ENCODE measurements around the gene MAP4K1.
A peak's percentile ranks its signal among the peaks of the same experiment; 100 is the strongest.
"Not testable (repeated sequence)": the region's sequence is repeated elsewhere in the genome, so short reads cannot be mapped to it uniquely, and the experiment has no call there.

The MAP4K1 gene

GRCh38 chr19:38569368-38569983 lies 48.3 kb downstream of the MAP4K1 start:
- DNase-seq (ENCODE audit: low spot score), result no peak

GRCh38 chr19:38565691-38566105 lies 52.1 kb downstream of the MAP4K1 start:
- DNase-seq (ENCODE audit: low spot score), result no peak

GRCh38 chr19:38564981-38565690 lies 52.6 kb downstream of the MAP4K1 start:
- DNase-seq (ENCODE audit: low spot score), result no peak

GRCh38 chr19:38563475-38563874 lies 54.3 kb downstream of the MAP4K1 start:
- no peak for DNase-seq (ENCODE audit: low spot score)

GRCh38 chr19:38562096-38562495 lies 55.7 kb downstream of the MAP4K1 start:
- DNase-seq (ENCODE audit: low spot score), result no peak

GRCh38 chr19:38561658-38562057 lies 56.1 kb downstream of the MAP4K1 start:
- DNase-seq (ENCODE audit: low spot score), result no peak

- DNase-seq (ENCODE audit: low spot score), result no peak
These were observed 56.6 kb downstream of the MAP4K1 start for GRCh38 chr19:38561053-38561606.

GRCh38 chr19:38559428-38560401 lies 58.0 kb downstream of the MAP4K1 start:
- peak; percentile 57 for DNase-seq (ENCODE audit: low spot score)

GRCh38 chr19:38558933-38559332 lies 58.8 kb downstream of the MAP4K1 start:
- not testable (repeated sequence) for DNase-seq (ENCODE audit: low spot score)

GRCh38 chr19:38557205-38557799 lies 60.5 kb downstream of the MAP4K1 start:
- DNase-seq (ENCODE audit: low spot score), result peak; percentile 51

- DNase-seq (ENCODE audit: low spot score), result no peak
These were observed 61.1 kb downstream of the MAP4K1 start for GRCh38 chr19:38556521-38557174.

GRCh38 chr19:38555200-38555599 lies 62.6 kb downstream of the MAP4K1 start:
- no peak for DNase-seq (ENCODE audit: low spot score)

- no peak for DNase-seq (ENCODE audit: low spot score)
These were observed 63.0 kb downstream of the MAP4K1 start for GRCh38 chr19:38554676-38555141.

- DNase-seq (ENCODE audit: low spot score), result not testable (repeated sequence)
These were observed 64.5 kb downstream of the MAP4K1 start for GRCh38 chr19:38553239-38553638.

- no peak for DNase-seq (ENCODE audit: low spot score)
These were observed 66.3 kb downstream of the MAP4K1 start for GRCh38 chr19:38551450-38551813.

GRCh38 chr19:38550376-38550775 lies 67.4 kb downstream of the MAP4K1 start:
- DNase-seq (ENCODE audit: low spot score), result no peak

GRCh38 chr19:38549942-38550341 lies 67.8 kb downstream of the MAP4K1 start:
- DNase-seq (ENCODE audit: low spot score), result no peak

GRCh38 chr19:38549061-38549460 lies 68.7 kb downstream of the MAP4K1 start:
- no peak for DNase-seq (ENCODE audit: low spot score)

- DNase-seq (ENCODE audit: low spot score), result no peak
These were observed 70.3 kb downstream of the MAP4K1 start for GRCh38 chr19:38547421-38547820.

- no peak for DNase-seq (ENCODE audit: low spot score)
These were observed 72.2 kb downstream of the MAP4K1 start for GRCh38 chr19:38545596-38545995.
